Measurements from ENCODE around the gene TNS4.

GRCh38 chr17:40515011-40515410 is 13.6 kb upstream of the TNS4 start:
- no peak for TF ChIP-seq CTCF (conservative IDR thresholded peaks at IDR 0.05)
- TF ChIP-seq ZFX (IDR thresholded peaks at IDR 0.05): no peak
